Endodermal cell (in vitro differentiated cells): ENCODE data around the gene PITPNC1. TPM values are rescaled to one million over a fixed set of nuclear protein-coding genes. Genes with fewer than 3 reads are reported as not detected.

Experiments used
- DNase-seq: peaks from one replicate; pipeline ENCODE4 v3.0.0-alpha.2; 2017
- H3K27ac ChIP-seq: 2 replicates; pipeline ENCODE4 v1.5.1; 2013; ENCODE audit warnings: mild to moderate bottlenecking, low read depth, low read length, moderate library complexity
- H3K27me3 ChIP-seq: 2 replicates; pipeline ENCODE4 v1.6.1; 2013; ENCODE audit warnings: mild to moderate bottlenecking, low read length, moderate library complexity; ENCODE audit not compliant: insufficient read depth, control insufficient read depth, poor library complexity, severe bottlenecking
- H3K36me3 ChIP-seq: 2 replicates; pipeline ENCODE4 v1.7.0; 2013; ENCODE audit warnings: mild to moderate bottlenecking, low read length, moderate library complexity; ENCODE audit not compliant: control insufficient read depth, insufficient read depth
- H3K4me1 ChIP-seq: one replicate; pipeline ENCODE4 v1.7.0; 2013; ENCODE audit warnings: low read length; ENCODE audit not compliant: control insufficient read depth, insufficient read depth
- H3K4me3 ChIP-seq: 2 replicates; pipeline ENCODE4 v1.5.1; 2013; ENCODE audit warnings: mild to moderate bottlenecking, low read length, moderate library complexity
- H3K9ac ChIP-seq: 2 replicates; pipeline ENCODE4 v1.6.1; 2013; ENCODE audit warnings: mild to moderate bottlenecking, low read length, moderate library complexity; ENCODE audit not compliant: poor library complexity, severe bottlenecking; ENCODE audit errors: extremely low read depth
- H3K9me3 ChIP-seq: 2 replicates; pipeline ENCODE4 v1.6.1; 2013; ENCODE audit warnings: mild to moderate bottlenecking, low read length, moderate library complexity; ENCODE audit not compliant: control insufficient read depth
- H3K27ac Mint-ChIP-seq: 2 replicates; pipeline ENCODE4 v1.8.0; 2020; ENCODE audit warnings: mixed read lengths
- H3K27me3 Mint-ChIP-seq: 2 replicates; pipeline ENCODE4 v1.8.0; 2021; ENCODE audit warnings: mild to moderate bottlenecking, mixed read lengths; ENCODE audit not compliant: insufficient read depth
- H3K36me3 Mint-ChIP-seq: 2 replicates; pipeline ENCODE4 v1.8.0; 2020; ENCODE audit warnings: low read depth, mixed read lengths
- H3K4me1 Mint-ChIP-seq: 2 replicates; pipeline ENCODE4 v1.8.0; 2020; ENCODE audit warnings: mixed read lengths
- H3K4me3 Mint-ChIP-seq: 2 replicates; pipeline ENCODE4 v1.8.0; 2020; ENCODE audit warnings: mild to moderate bottlenecking, moderate library complexity, mixed read lengths
- H3K9me3 Mint-ChIP-seq: 2 replicates; pipeline ENCODE4 v1.8.0; 2020; ENCODE audit warnings: mild to moderate bottlenecking, mixed read lengths
- CTCF ChIP-seq: fragments of 200-600 bp; sonication (generic); conservative IDR thresholded peaks from 2 replicates; pipeline ENCODE4 v1.5.0; 2021; ENCODE audit warnings: antibody characterized with exemption, mild to moderate bottlenecking
- WGBS, 2 experiments: methylation state at CpG; one replicate each; pipeline versions ENCODE4 v1.1.5 to v1.1.7; 2013; ENCODE audit warnings: missing lambda C conversion rate in 2 of 2, mixed read lengths in 1 of 2; ENCODE audit not compliant: insufficient coverage in 1 of 2, insufficient read length in 1 of 2; 5-methylcytosine and 5-hydroxymethylcytosine counted together
- total RNA-seq, 2 donors: library from RNA; stranded (reverse); fragmentation: NEBNext Ultra II Directional in 1 of 2; extraction: Animal tissue kit (Norgen Biotek cat#: 25700) in 1 of 2; gene quantifications; 2 replicates in 1 of 2; 3 replicates in 1 of 2; pipeline ENCODE4 v1.2.1, GENCODE V29; 2021

The PITPNC1 gene
- total RNA-seq, 2 donors from 2014 or later, result 28.9 to 36.4 TPM

DNA sequence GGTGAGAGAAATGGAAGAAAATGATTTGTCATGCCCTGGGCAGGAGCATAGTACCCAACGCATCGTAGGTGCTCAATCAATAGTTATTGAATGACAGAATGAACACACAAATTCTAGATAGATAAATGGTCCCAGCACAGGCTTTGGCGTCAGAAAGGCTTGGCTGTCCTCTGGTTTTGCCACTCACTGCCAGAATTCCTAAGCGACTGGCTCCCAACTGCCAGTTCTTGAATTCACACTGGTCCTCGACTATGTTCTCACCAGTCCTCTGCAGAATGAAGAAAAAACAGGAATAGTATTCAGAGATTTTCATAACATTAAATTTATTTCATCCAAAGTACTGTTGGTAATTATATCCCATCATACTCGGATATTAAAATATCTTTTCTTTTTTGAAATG, 177.6 kb downstream of the PITPNC1 start:
- H3K36me3 ChIP-seq, result peaks cover 5% of the 10 kb centered on the region
- WGBS, 2 experiments, result 98 to 100% methylated on average over 5 of the region's 6 CpGs
- no peak overlapping the region for H3K4me3 Mint-ChIP-seq

DNA sequence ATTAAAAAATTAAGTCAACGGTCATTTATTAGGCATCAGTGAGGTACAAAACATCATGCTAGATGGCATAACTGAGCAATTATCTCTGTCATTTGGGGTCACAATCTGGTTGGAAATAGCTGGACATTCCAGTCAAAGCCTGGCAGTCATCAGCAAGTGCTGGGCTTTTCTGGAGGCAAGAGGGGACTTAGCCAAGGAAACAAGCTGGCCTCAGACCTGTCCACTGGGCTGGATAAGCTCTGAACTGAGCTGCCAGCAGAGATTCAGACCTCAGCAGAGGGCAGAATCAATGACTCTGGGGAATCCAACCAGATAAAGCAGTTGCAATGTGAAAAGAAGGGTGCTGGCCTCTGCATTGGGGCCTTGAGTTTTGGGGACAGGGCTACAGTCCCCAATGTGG, 178.8 kb downstream of the PITPNC1 start:
- Histone ChIP-seq H3K4me3 (no peak overlapping the region), H3K27ac (no peak overlapping the region), H3K27me3 (no peaks in the 10 kb centered on the region), H3K4me1 (peaks cover 4% of the 10 kb centered on the region), H3K9ac (no peak overlapping the region), H3K36me3 (peaks cover 5% of the 10 kb centered on the region), H3K9me3 (no peaks in the 10 kb centered on the region)
- WGBS, 2 experiments, result 98 to 100% methylated on average over 1 of the region's 1 CpG
- Mint-ChIP-seq H3K4me1 (peaks cover 25% of the 10 kb centered on the region), H3K27ac (no peak overlapping the region), H3K27me3 (no peaks in the 10 kb centered on the region), H3K36me3 (peaks cover 28% of the 10 kb centered on the region), H3K4me3 (no peak overlapping the region), H3K9me3 (peaks cover 5% of the 10 kb centered on the region)
- TF ChIP-seq CTCF, result no peak
- peak; percentile 17 for DNase-seq

More for the DNA sequence above, 177.6 kb downstream of the PITPNC1 start:
- no peaks in the 10 kb centered on the region for H3K9me3 ChIP-seq
- no peak overlapping the region for H3K4me3 ChIP-seq
- H3K27me3 ChIP-seq, result no peaks in the 10 kb centered on the region
- no peak overlapping the region for H3K27ac Mint-ChIP-seq
- DNase-seq, result peak; percentile 13
- peaks cover 5% of the 10 kb centered on the region for H3K9me3 Mint-ChIP-seq
- H3K27ac ChIP-seq, result no peak overlapping the region
- TF ChIP-seq CTCF, result no peak
- H3K4me1 ChIP-seq, result peaks cover 4% of the 10 kb centered on the region
- H3K9ac ChIP-seq, result no peak overlapping the region
- peaks cover 25% of the 10 kb centered on the region for H3K4me1 Mint-ChIP-seq
- peaks cover 25% of the 10 kb centered on the region for H3K36me3 Mint-ChIP-seq
- no peaks in the 10 kb centered on the region for H3K27me3 Mint-ChIP-seq

DNA sequence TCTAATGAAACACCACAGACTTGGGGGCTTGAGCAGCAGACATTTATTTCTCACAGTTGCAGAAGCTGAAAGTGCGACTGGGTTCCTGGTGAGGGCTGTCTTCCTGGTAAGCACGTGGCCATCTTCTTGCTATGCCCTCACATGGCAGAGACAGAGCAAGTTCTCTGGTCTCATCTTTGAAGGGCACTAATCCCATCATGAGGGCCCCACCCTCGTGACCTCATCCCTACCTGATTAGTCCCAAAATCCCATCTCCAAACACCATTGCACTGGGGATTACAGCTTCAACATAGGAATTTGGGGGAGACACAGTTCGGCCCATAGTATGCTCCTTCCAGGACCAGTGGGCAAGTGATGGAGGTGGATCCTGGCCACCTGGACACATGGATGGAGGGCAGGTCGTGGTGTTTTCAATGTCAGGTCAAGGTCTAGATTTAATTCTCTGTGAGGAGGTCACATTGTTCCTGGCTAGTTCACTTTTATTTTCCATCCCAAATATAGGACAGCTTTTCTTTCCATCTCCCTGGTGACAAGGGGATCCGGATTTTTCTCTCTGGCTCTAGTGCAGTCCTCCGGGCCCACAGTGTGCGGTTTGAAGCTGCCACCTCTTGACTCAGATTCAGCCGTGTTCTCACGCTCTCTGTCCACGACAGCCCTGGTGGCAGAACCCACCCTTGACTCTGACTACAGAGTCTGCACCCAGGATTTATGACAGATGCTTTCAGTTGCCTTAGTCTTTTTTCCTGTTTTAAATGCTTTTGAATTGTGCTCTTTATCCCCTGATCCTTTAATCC, 180.2 kb downstream of the PITPNC1 start:
- peak overlapping the region; percentile 4 for H3K27ac Mint-ChIP-seq

More for the DNA sequence above, 180.2 kb downstream of the PITPNC1 start:
- H3K27ac ChIP-seq, result no peak overlapping the region
- H3K36me3 ChIP-seq, result peaks cover 5% of the 10 kb centered on the region
- H3K27me3 ChIP-seq, result no peaks in the 10 kb centered on the region
- TF ChIP-seq CTCF, result no peak
- no peaks in the 10 kb centered on the region for H3K4me1 ChIP-seq
- peaks cover 29% of the 10 kb centered on the region for H3K36me3 Mint-ChIP-seq
- no peaks in the 10 kb centered on the region for H3K9me3 ChIP-seq
- 91 to 94% methylated on average over 11 of the region's 11 CpGs for WGBS, 2 experiments
- DNase-seq, result peak; percentile 38
- peaks cover 16% of the 10 kb centered on the region for H3K4me1 Mint-ChIP-seq
- peaks cover 5% of the 10 kb centered on the region for H3K9me3 Mint-ChIP-seq
- no peak overlapping the region for H3K9ac ChIP-seq
- H3K4me3 ChIP-seq, result no peak overlapping the region
- no peak overlapping the region for H3K4me3 Mint-ChIP-seq
- H3K27me3 Mint-ChIP-seq, result no peaks in the 10 kb centered on the region
